SU-DHL-6 (cell line): ENCODE results near the gene NHSL2.

Source experiments
- H2AFZ ChIP-seq: fragments of 200-600 bp; sonication (generic); 2 replicates; pipeline ENCODE4 v1.6.1; 2014; ENCODE audit warnings: low read depth, mild to moderate bottlenecking, moderate library complexity, mixed read lengths, antibody characterized with exemption, low read length; ENCODE audit not compliant: severe bottlenecking
- H3F3A ChIP-seq: fragments of 200-600 bp; shearing (Covaris generic); 2 replicates; pipeline ENCODE4 v1.6.0; 2016; ENCODE audit warnings: antibody characterized with exemption, mild to moderate bottlenecking; ENCODE audit not compliant: insufficient read depth
- H3K27ac ChIP-seq: fragments of 200-600 bp; sonication (generic); 2 replicates; pipeline ENCODE4 v1.5.1; 2016; ENCODE audit warnings: low read depth, mild to moderate bottlenecking, low read length, moderate library complexity, mixed read lengths
- H3K27me3 ChIP-seq: fragments of 200-600 bp; sonication (generic), shearing (Covaris generic); 2 replicates; pipeline ENCODE4 v1.6.0; 2014; ENCODE audit warnings: mild to moderate bottlenecking, low read length
- H3K36me3 ChIP-seq: fragments of 200-600 bp; sonication (generic); 2 replicates; pipeline ENCODE4 v1.6.1; 2014; ENCODE audit warnings: mild to moderate bottlenecking, low read length, mixed read lengths
- H3K4me2 ChIP-seq: fragments of 300-600, 200-600 bp; shearing (Covaris generic), sonication (generic); 2 replicates; pipeline ENCODE4 v1.6.0; 2014; ENCODE audit warnings: low read length, low read depth, mild to moderate bottlenecking; ENCODE audit not compliant: poor library complexity, severe bottlenecking
- H3K4me3 ChIP-seq: fragments of 200-600 bp; sonication (generic); 2 replicates; pipeline ENCODE4 v1.5.1; 2014; ENCODE audit warnings: antibody characterized with exemption, low read length, mild to moderate bottlenecking, mixed read lengths; ENCODE audit not compliant: insufficient read depth, poor library complexity, severe bottlenecking
- H3K79me2 ChIP-seq: fragments of 200-600 bp; sonication (generic); 2 replicates; pipeline ENCODE4 v1.6.1; 2014; ENCODE audit warnings: mild to moderate bottlenecking, low read length, moderate library complexity; ENCODE audit not compliant: insufficient read depth
- H3K9ac ChIP-seq: fragments of 200-600 bp; sonication (generic); 2 replicates; pipeline ENCODE4 v1.7.0; 2014; ENCODE audit warnings: mild to moderate bottlenecking, low read length
- H3K9me2 ChIP-seq: fragments of 200-600 bp; sonication (generic); replicated peaks from 2 replicates; pipeline ENCODE4 v1.6.1; 2014; ENCODE audit warnings: low read length; ENCODE audit not compliant: insufficient read depth
- H3K9me3 ChIP-seq: fragments of 200-600 bp; sonication (generic); 2 replicates; pipeline ENCODE4 v1.6.1; 2014; ENCODE audit warnings: low read length, mixed read lengths; ENCODE audit not compliant: insufficient read depth
- H4K20me1 ChIP-seq: fragments of 200-600 bp; sonication (generic); 2 replicates; pipeline ENCODE4 v1.6.1; 2014; ENCODE audit warnings: low read depth, mild to moderate bottlenecking, antibody characterized with exemption, low read length, moderate library complexity, mixed read lengths
- EZH2phosphoT487 ChIP-seq: fragments of 200-600 bp; sonication (generic), shearing (Covaris generic); conservative IDR thresholded peaks from 2 replicates; pipeline ENCODE4 v1.6.1; 2018; ENCODE audit warnings: mild to moderate bottlenecking, antibody characterized with exemption, low read length, moderate library complexity, mixed read lengths
- TF ChIP-seq, protein P1 (sequence below): fragments of 200-600 bp; sonication (generic); IDR thresholded peaks from one replicate; pipeline ENCODE4 v1.5.1; 2017; ENCODE audit warnings: antibody characterized with exemption, mild to moderate bottlenecking, low read length, moderate library complexity; ENCODE audit not compliant: insufficient read depth, poor library complexity, severe bottlenecking

NHSL2 gene

DNA sequence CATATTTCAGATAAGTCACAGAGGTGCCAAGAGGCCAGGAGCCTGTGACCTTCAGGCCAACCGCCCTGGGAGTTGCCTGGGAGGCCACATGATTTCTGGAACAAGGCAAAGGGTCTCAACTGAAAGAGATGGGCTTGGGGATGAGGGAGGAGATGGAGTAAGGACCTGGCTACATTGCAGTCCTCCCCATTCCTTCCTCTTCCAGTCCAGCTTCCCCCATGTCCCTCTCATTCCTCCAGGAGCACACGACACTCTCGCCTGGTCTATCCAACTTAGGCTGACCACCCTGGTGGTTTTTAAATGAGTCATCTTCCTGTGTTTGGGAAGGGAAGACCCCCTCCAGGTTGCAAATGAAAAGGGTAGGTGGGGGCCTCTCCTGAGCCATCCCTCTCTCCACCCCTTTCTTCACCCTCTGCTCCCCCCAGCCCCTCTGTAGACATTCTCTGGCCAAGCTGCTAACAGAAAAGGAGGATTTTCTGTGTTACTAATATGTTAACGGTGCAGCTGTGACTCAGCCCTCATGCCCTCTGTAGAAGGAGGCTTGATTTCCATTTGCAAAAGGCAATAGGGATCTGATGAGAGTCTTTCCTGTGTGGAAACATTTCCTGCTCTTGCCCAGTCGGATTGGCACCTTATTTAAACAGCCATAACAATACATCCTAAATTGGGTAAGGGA, 141.9 kb downstream of the NHSL2 start:
- H3K9me2 ChIP-seq, result no peaks in the 10 kb centered on the region
- H3K27me3 ChIP-seq, result no peaks in the 10 kb centered on the region
- no peaks in the 10 kb centered on the region for H3K36me3 ChIP-seq
- no peak overlapping the region for H3K27ac ChIP-seq
- H3K9ac ChIP-seq, result no peak overlapping the region
- no peaks in the 10 kb centered on the region for H3K9me3 ChIP-seq
- H2AFZ ChIP-seq, result no peak overlapping the region
- H4K20me1 ChIP-seq, result no peaks in the 10 kb centered on the region
- H3K4me2 ChIP-seq, result no peak overlapping the region
- no peak overlapping the region for H3K4me3 ChIP-seq
- H3F3A ChIP-seq, result no peaks in the 10 kb centered on the region
- TF ChIP-seq, protein P1, sequence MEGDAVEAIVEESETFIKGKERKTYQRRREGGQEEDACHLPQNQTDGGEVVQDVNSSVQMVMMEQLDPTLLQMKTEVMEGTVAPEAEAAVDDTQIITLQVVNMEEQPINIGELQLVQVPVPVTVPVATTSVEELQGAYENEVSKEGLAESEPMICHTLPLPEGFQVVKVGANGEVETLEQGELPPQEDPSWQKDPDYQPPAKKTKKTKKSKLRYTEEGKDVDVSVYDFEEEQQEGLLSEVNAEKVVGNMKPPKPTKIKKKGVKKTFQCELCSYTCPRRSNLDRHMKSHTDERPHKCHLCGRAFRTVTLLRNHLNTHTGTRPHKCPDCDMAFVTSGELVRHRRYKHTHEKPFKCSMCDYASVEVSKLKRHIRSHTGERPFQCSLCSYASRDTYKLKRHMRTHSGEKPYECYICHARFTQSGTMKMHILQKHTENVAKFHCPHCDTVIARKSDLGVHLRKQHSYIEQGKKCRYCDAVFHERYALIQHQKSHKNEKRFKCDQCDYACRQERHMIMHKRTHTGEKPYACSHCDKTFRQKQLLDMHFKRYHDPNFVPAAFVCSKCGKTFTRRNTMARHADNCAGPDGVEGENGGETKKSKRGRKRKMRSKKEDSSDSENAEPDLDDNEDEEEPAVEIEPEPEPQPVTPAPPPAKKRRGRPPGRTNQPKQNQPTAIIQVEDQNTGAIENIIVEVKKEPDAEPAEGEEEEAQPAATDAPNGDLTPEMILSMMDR, result no peak
- TF ChIP-seq EZH2phosphoT487, result no peak
- H3K79me2 ChIP-seq, result no peaks in the 10 kb centered on the region

DNA sequence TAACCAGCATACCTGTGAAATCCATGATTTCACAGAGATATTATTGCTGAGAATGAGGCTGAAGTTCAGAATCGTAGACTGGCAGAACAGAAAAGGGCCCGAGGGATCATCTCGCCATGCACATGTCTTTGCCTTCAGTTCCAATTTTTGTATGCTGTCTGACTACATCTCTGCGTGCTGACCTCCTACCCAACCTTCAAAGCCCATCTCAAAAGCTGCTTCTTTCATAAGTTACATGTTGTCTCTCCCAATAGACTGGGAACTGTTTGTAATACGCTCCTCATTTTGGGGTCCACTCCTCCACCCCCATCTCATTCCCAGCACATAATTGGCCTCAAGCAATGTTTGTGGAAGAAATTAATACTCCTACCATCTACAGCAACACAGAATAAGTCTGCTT, 142.9 kb downstream of the NHSL2 start:
- H3K27me3 ChIP-seq, result no peaks in the 10 kb centered on the region
- no peaks in the 10 kb centered on the region for H3K9me2 ChIP-seq
- no peaks in the 10 kb centered on the region for H3F3A ChIP-seq
- no peaks in the 10 kb centered on the region for H4K20me1 ChIP-seq
- no peak for TF ChIP-seq EZH2phosphoT487
- TF ChIP-seq, protein P1, result no peak
- no peak overlapping the region for H3K27ac ChIP-seq
- no peak overlapping the region for H3K9ac ChIP-seq
- H3K79me2 ChIP-seq, result no peaks in the 10 kb centered on the region
- H3K9me3 ChIP-seq, result no peaks in the 10 kb centered on the region
- H2AFZ ChIP-seq, result no peak overlapping the region
- no peak overlapping the region for H3K4me2 ChIP-seq
- no peak overlapping the region for H3K4me3 ChIP-seq
- no peaks in the 10 kb centered on the region for H3K36me3 ChIP-seq

DNA sequence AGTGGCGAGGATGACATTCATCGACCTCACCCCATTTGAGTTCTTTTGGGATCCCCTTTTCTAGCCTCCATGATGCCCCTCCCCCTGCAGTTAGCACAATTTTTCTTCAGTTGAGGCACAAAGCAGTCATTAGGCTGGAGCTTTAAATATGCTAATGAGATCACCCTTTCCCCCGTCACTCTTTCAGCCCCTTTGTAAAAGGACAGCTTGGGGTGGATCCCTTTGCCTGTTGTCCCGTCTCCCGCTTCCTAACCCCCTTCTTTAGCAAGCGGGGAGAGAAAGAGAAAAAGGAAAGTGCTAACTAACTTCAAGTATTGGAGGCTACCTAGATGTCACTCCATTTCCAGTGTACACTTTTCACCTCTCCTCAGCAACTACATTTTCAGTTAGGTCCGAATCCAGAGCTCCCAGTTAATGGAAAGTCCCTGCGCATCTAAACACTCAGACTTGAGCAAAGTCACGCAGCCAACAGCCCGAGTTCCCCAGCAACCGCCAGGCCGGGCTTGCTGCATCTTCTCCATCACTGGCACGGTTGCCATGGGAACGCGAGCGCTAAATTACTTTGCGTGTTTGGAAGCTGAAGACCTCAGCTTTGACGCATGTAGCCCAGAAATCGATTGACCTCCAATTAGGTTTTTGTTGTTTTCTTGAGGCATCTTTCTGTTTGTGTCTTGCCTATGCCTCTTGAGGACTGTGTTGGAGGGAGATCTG, 144.3 kb downstream of the NHSL2 start:
- Histone ChIP-seq H3K4me3 (no peak overlapping the region), H3K27ac (no peak overlapping the region), H3K79me2 (no peaks in the 10 kb centered on the region), H3K36me3 (no peaks in the 10 kb centered on the region), H3K4me2 (no peak overlapping the region), H3K9me3 (no peaks in the 10 kb centered on the region), H3K9me2 (no peaks in the 10 kb centered on the region), H4K20me1 (no peaks in the 10 kb centered on the region), H3K9ac (no peak overlapping the region), H3K27me3 (no peaks in the 10 kb centered on the region), H2AFZ (no peak overlapping the region), H3F3A (no peaks in the 10 kb centered on the region)
- TF ChIP-seq, protein P1, result no peak
- no peak for TF ChIP-seq EZH2phosphoT487
